ENCODE measurements around the gene TM4SF18.

DNA sequence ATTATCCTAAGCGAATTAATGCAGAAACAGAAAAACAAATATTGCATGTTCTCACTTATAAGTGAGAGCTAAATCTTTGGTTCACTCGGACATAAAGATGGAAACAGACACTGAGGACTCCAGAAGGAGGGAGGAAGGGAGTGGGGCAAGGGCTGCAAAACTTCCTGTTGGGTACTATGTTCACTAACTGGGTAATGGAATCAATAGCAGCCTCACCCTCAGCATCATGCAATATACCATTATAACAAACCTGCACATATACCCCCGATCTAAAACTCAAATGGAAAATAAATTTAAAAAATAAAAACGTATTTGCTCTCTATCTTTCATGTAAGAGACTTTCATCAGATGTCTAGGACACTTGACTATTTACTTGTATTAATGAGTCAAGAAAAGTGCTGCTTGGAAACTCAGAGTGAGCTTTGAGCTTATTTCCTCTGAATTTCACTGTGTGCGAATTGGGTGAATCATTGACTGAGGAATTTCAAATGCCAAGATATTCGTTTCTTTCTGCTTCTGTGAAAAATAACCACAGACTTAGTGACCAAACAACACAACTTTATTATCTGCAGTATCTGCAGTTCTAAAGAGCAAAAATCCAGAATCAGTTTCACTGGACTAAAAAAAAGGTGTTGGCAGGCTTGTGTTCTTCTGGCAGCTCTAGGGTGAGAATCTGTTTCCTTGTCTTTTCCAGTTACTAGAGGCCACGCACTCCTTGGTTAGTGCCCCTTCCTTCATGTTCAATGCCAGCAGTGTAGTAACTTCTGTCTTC is 18.4 kb downstream of the TM4SF18 start:
- TF ChIP-seq EZH2 (IDR thresholded peaks at IDR 0.05; ENCODE audit: borderline replicate concordance), result no peak
- TF ChIP-seq, protein P1, sequence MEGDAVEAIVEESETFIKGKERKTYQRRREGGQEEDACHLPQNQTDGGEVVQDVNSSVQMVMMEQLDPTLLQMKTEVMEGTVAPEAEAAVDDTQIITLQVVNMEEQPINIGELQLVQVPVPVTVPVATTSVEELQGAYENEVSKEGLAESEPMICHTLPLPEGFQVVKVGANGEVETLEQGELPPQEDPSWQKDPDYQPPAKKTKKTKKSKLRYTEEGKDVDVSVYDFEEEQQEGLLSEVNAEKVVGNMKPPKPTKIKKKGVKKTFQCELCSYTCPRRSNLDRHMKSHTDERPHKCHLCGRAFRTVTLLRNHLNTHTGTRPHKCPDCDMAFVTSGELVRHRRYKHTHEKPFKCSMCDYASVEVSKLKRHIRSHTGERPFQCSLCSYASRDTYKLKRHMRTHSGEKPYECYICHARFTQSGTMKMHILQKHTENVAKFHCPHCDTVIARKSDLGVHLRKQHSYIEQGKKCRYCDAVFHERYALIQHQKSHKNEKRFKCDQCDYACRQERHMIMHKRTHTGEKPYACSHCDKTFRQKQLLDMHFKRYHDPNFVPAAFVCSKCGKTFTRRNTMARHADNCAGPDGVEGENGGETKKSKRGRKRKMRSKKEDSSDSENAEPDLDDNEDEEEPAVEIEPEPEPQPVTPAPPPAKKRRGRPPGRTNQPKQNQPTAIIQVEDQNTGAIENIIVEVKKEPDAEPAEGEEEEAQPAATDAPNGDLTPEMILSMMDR (IDR thresholded peaks at IDR 0.05; ENCODE audit: poor library complexity), result no peak

Data from hepatocyte (in vitro differentiated cells).